GM23248 (cell line): ENCODE measurements around the gene SUGCT.

Source experiments
- EZH2 ChIP-seq: fragments of 200-600 bp; sonication (generic); IDR thresholded peaks from 2 replicates; pipeline ENCODE4 v1.6.1; 2018; ENCODE audit warnings: antibody characterized with exemption, mild to moderate bottlenecking; ENCODE audit not compliant: insufficient read depth, poor library complexity, severe bottlenecking
- EZH2phosphoT487 ChIP-seq: fragments of 200-600 bp; sonication (generic); IDR thresholded peaks from 2 replicates; pipeline ENCODE4 v1.6.1; 2018; ENCODE audit warnings: antibody characterized with exemption, moderate library complexity, mild to moderate bottlenecking, low read depth; ENCODE audit not compliant: insufficient read depth

GRCh38 chr7:40612298-40612697 is 477.5 kb downstream of the SUGCT start:
- no peak for TF ChIP-seq EZH2
- no peak for TF ChIP-seq EZH2phosphoT487
